AML-193 (cell line): Measurements from ENCODE around the gene SMIM1.
"Not testable (repeated sequence)": the region's sequence is repeated elsewhere in the genome, so short reads cannot be mapped to it uniquely, and the experiment has no call there.

ENCODE experiments used
- DNase-seq, 2 experiments: peaks; one replicate each; lab custom pipeline; 2025; lab: John Stamatoyannopoulos, UW

SMIM1 gene

DNA sequence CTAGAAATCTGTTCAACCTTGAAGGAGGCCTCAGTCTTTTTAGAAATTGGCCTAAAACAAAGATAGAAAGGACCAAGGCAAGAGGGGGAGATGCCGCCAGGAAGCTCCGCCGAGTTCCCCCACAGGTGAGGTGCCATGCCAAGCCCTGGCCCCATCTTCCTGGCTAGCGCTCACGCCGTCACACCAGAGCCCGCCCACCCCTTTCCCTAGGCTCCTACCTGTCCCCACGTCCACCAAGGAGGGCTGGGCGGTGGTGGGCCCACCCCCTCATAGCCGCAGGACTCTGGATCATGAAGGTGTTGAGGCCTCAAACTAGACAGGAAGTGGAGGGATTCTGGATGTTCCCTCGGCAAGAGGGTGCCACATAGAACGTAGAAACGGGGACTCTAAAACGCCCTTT, 35.8 kb upstream of the SMIM1 start:
- no peak for DNase-seq

DNA sequence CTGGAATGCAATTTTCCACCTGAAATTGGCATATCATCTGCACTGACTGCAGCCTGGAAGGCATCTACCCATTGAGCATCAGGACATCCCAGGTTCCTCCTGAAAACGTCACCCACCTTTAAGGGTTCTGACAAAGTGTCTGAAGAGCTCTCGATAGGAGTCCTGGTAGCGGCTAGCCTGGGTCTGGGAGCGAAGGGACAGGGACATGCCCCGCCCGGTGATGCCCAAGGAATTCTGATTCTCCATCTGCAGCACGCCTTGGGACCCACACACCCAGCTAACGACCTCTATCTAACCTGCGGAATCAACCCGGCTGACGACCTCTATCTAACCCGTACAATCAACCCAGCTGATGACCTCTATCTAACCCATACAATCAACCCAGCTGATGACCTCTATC, 33.6 kb upstream of the SMIM1 start:
- DNase-seq = no peak

DNA sequence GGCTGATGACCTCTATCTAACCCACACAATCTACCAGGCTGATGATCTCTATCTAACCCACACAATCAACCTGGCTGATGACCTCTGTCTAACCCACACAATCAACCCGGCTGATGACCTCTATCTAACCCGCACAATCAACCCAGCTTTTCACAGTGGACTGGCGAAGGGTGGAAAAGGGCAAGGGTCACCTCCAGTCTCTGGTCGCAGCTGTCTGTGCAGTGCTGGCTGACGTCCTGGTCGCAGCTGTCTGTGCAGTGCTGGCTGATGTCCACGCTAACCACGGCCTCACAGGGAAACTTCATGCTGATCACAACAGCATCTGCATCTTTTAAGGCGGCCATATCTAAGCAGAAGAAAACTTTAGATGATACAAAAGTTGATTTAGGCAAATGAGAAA, 32.5 kb upstream of the SMIM1 start:
- DNase-seq = no peak

DNA sequence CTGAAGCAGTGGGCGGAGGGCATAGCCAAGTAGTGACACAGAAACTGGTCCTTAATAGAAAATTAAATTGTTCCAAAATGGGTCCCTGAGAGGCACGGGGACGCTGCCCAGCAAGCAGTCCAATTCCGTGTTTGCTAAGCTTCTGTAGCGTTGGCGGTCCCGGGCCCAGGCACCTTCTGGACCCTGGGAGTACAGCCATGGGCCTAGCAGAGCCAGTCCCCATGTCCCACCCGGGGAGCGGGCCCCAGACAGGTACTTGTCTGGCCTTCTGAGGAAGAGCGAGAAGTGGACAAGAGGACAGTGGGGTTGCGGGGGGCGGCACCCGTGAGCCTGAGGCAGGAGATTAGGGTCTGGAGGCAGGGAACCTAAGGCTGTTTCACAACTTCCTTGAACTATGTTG, 31.8 kb upstream of the SMIM1 start:
- DNase-seq = no peak

DNA sequence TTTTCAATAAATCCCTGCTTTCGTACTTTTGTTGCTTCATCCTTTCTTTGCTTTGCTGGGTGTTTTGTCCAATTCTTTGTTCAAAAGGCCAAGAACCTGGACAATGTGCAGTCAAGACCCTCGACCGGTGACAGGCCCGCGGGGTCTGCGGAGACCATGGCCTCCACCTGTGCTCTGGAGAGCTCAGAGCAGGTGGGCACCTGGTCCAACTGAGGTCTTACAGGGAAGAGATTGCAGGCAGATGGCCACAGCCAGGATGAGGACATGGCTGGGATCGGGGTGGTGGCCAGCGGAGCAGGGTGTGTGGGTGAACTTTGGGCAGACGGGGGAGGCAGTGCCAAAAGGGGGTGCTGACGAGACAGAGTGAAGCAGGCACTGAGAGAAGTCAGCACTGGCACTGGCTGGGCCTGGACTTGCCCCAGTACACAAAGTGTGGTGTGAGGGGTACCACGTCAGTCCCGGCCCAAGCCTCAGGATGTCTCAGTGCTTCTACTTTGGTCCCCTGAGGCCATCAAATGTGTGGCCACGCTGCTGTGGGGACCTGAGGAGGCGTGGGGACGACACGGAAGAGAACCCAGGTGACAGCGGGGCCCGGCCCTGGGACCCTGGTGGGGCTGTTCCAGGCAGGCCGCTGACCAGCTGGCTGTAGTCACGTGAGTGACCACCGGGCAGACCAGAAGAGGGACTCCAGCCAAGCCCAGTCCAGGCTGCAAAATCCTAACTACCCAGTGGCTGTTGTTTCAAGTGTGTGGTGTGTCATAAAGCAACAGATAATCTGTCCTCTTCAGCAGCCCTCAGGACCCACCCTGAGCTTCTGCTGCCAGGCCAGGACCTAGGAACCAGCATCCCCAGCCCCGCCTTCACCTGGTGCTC, 30.7 kb upstream of the SMIM1 start:
- DNase-seq = no peak

DNA sequence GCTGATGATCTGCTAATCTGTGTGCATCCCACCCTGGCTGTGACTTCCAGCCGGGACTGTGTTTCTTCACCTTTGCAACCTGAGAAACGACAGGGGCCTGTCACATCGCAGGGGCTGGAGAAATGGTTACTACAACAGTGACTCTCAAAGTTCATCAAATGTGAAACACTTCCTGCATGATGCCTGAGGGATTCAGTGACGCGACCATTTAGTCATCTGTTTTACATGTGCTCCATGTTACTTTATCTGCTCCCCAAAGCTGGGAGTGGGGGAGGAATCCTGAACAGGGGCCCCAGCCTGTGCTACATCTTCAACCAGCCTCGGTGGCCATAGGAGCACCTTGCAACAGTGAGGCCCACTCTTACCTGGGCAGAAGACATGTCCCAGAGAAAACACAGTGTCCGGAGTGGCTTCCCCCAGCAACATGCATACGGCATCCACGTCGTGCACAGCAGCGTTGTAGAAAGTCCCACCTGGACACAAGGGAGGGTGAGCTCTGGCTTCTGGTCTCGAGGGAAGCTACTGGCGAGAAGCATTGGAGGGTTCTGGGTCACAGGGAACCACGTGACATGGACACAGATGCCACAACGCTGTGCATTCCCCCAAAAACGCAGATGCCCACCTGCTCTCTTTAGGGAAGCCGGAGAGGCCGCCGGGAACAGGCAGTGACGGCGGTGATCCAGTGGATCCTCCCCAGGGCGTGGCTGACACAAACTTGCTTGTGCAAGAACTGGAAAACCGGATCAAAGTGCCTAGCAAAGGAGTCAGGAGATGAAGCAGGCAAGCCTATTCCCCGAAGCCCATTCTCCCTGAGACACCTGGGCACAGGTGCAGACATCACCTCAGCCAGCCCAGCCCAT, 29.9 kb upstream of the SMIM1 start:
- DNase-seq = no peak

DNA sequence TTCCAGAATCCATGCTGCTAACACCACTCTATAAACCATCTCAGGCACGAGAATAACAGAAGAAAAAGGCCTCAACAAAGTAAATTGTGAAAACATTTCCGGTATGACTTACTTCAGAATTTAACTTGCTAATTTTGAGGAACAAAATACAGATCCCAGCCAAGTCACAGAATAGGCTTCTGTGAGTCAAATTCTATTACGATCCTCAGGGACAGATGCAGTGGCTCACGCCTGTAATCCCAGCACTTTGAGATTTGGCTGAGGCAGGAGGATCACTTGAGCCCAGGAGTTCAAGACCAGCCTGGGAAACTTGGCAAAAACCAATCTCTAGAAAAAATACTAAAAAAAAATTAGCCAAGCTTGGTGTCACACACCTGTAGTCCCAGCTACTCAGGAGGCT, 29.1 kb upstream of the SMIM1 start:
- DNase-seq = no peak

DNA sequence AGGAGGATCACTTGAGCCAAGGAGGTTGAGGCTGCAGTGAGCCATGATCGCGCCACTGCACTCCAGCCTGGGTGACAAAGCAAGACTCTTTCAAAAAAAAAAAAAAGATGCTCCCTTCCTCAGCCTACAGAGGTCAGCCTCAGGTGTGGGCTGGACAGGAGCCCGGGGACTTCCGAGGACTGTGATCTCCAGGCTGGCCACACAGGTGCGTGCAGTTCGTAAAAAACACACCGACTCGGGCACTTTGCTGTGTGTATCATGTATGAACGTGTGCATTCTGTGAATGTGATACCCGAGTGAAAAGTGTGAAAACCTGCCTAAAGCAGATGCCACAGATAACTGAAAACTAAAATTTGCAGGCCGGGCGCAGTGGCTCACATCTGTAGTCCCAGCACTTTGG, 28.7 kb upstream of the SMIM1 start:
- DNase-seq = no peak

DNA sequence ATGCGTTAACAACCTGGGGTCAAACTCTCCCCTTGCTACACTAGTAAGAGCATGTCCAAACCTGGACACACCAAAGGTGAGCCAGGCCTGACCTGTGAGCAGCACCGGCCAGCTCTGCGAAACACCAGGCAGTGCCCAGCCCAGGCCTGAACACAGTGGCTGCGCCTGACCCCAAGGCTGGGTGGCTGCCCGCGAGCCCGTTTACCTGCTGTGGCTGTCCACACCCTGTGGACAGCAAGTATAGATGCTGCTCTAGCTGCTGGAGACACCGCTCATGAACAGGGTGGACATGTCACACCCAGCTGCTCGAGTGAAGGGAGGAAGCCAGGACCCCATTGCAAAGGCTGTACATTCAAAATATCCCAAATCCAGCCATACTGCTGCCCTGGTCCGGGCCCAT, 27.9 kb upstream of the SMIM1 start:
- no peak for DNase-seq

DNA sequence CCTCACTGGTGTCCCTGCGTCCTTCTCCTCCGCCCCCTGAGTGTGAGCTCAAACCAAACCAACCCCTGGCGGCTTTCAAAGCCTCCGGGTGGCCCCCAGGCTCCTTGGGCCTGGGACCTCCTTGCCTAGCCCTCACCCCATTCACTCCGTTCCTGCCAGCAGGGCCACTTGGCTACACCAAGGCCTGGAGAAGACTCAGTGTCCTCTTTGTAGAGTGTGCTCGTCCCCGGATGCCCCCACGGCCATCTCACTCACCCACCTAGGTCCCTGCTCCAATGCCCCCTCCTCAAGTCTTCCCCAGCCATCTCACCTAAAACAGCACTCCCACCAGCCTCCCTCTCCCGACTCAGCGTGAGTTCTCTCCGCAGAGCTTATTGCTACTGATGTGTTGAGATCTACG, 27.5 kb upstream of the SMIM1 start:
- no peak for DNase-seq

DNA sequence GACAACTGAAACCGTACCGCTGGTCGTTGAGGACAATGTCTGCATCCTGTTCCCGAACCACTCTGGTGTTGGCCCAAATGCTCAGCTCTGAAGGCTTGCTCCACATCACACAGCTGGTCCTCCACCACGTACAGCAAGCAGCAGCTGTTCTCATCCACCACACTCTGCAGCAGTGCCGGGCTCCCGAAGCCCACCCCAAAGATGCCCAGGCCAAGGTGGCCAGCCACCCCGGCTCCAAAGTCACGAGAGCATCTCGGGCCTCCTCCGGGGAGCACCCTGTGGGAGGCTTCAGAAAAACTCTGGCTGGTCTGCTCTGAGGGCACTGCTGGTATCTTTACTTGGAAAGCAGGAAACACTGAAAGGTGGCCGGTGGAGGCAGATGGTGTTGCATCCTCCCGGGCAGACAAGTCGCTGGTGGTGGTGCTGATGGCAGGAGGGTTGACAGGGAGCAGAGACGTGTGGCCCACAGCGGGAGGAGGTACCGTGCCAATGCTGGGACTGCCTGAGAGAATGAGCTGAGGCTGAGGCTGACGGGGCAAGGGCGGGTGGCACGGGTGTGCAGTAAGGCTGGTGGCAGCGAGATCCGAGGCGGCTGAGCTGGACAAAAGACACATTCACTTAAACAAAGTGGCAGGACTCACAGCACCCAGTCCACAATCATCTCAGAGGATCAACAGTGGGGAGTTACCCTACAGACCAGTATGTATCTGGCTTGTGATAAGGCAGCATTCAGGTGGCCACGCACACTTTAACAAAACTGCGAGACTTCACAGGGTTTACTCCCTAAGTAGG, 26.8 kb upstream of the SMIM1 start:
- no peak for DNase-seq

DNA sequence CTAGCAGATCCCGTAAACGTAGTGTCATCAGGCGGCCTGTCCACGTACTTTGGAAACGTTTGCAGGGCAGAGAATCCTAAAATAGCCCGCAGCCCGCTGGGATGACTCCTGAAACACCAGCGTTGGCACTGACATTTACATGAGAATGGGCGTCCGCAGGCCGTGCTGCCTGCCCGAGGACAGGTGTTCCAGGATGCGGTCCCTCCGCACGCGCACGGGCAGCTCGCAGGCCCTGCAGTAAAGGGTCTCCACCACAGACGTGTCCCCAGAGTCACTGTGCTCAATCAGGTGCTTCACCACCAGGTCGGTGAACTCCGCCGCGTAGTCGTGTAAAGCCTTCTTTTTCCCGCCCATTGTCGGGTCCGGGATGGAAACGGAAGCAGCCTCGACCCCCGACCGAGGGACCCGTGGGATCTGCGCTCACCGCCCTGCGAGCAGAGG, 26.1 kb upstream of the SMIM1 start:
- DNase-seq = no peak

DNA sequence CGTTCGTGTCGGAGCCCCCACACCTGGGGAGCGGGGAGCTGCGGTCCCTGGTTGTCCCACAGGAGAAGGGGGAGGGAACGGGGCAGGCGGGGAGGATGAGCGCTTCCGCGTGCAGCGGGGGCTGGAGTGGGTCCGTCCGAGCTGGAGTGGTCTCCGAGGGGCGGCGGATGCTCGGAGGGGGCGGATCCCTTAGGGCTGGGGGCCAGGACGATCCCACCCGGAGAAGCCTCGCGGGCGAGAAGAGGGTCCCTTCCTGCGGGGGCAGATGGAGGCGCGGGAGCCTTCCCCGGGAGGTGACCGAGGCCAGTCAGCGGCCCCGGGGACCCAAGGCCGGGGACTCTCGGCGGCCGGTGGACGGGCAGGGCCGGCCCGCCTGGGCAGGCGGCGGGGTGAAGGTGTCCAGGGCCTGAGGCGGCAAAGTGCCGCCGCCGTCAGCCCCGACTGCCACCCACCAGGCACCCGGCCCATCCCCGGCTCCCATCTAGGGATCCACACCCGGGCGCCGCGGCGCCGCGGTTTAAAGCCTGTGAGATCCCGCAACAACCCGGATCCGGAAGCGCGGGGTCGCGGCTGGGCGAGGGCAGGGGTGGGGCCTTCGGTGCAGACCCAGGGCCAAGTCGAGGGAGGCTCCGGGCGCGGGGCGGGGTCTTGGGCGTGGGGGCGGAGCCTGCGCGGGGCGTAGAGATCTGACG, 25.6 kb upstream of the SMIM1 start:
- DNase-seq = no peak

DNA sequence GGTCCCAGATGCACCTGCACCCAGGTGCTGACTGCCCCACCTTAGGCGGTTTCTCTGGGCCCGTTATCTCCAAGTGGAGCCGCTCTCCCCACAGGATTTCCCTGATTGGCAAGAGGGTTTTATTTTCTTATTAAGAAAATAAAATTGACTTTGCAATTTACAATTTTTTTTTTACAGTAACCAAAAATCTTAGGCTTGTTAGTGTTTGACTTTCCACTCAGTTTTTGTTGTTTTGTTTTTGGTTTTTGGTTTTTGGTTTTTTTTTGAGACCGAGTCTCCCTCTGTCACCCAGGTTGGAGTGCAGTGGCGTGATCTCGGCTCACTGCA, 25.1 kb upstream of the SMIM1 start:
- DNase-seq = no peak

DNA sequence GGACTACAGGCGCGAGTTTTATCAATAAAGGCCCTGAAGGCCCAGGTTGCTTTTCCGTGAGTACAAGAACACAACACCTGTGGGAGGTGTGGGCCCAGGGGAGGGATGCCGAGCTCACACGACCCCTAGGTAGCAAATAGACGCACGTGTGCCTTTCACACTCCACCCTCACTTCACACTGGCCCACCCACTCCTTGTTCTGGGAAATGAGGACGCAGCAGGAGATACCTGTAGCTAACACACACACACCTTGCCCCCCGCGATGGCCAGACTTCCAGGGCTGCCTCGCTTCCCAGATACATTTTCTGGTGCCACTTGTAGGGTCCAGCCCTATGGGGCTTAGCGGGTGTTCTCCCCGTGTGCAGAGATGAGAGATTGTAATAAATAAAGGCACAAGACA, 24.6 kb upstream of the SMIM1 start:
- DNase-seq = no peak

DNA sequence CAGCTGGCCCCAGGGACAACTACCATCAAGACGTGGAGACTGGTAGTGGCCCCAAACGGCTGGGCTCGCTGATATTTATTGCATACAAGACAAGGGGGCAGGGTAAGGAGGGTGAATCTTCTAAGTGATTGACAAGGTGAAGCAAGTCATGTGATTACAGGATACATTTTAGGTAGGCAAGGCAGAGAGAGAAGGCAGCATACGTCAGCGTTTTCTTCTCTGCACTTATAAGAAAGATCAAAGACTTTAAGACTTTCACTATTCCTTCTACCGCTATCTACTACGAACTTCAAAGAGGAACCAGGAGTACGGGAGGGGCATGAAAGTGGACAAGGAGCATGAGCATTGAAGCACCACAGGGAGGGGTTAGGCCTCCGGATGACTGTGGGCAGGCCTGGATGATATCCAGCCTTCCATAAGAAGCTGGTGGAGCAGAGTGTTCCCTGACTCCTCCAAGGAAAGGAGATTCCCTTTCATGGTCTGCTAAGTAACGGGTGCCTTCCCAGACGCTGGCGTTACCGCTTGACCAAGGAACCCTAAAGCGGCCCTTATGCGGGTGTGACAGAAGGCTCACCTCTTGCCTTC, 24.1 kb upstream of the SMIM1 start:
- DNase-seq = not testable (repeated sequence)

DNA sequence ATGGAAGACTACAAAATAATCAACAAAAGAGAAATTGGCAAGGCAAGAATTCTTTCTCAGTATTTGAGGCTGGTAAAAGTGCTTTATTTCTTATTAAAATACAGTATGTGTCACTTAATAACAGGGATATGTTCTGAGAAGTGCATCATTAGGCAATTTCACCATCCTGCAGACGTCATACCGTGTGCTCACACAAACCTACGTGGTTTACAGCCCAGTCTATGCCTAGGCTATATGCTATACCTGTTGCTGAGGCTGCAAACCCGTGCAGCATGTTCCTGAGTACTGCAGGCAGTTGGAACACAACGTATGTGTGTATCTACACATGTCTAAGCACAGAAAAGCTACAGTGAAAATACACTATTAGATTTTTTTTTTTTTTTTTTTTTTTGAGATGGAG, 23.0 kb upstream of the SMIM1 start:
- no peak for DNase-seq

DNA sequence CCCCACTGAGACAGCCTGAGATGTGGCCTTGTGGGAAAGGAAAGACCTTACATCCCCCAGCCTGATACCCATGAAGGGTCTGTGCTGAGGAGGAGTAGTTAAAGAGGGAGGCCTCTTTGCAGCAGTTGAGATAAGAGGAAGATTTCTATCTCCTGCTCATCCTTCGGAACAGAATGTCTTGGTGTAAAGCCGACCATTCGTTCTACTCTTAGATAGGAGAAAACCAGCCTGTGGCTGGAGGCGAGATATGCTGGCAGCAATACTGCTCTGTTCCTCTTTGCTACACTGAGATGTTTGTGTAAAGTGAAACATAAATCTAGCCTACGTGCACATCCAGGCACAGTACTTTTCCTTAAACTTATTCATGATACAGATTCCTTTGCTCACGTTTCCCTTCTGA, 21.8 kb upstream of the SMIM1 start:
- DNase-seq = no peak

DNA sequence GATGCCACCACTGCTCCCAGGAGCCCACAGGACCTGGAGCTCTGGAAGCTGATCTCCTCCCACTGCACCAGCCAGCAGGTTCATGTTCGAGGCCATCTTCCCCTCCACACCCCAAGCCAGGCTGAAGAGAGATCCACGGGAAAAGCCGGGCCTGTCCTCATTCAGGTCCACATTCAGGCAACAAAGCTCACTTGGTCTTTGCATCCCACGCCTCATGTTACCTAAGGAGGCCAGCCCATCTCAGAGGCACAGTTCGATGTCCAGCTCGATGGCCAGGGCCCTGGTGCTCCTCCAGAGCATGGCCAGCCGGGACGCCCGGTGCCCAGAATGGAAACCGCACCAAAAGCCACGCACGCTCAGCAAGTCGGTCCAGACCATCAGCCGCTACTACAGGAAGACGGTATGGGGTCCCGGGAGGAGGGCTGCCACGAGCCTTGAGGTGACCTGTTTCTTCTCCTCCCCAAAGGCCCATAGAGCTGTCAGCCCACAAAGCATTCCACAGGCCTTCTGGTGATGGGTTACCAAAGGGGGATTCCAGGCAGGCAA, 20.1 kb upstream of the SMIM1 start, which contains the start of gene CCDC27:
TSS of gene CCDC27 (plus strand) at position 51 of the 546 bp plus-strand sequence. CDS start at position 83, 32 bp downstream.
- DNase-seq = no peak

DNA sequence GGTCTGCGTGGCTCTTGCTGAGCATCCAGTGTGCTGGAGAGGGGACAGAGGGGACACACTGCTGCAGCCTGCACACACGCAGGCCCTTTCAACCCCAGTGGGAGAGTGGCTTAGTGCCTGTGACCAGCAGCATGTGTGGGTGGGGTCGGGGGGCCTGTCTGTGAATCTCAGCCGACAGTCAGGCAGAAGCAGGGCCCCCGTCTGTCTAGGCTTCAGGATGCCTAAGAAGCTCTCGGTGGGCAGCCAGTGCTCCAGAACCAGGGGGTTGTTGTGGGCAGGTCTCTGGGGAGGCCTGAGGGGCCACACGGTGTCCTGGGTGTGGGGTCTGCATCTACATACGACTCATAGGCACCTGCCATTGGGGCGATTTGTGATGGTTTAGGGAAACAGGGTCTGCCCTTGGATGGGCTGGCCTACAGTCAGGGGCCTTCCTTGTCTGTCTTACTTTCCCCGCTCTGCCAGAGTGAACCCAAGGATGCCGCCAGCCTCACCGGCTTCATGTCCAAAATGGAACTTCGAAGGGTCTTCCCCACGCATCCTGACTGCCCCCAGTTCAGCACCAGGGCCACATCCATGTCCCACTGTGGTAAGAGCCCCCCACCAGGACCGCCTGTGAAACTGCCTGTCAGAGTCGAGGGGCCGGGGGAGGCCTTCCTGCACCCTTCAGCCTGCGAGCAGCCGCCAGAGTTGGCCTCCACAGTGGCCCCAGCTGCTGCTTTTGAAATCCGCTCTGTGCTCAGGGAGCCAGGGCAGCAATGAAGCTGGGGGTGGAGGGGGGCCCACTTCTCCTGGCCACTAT, 18.7 kb upstream of the SMIM1 start:
- DNase-seq = no peak
